Activated CD4-positive, alpha-beta T cell treated with anti-CD3 and anti-CD28 coated beads, Interleukin-2, amount 10 ng/mL, durations not matched to agents 7 days and 5 days (primary cell): Measurements from ENCODE around the gene ERP29. TPM values are rescaled to one million over a fixed set of nuclear protein-coding genes. Genes with fewer than 3 reads are reported as not detected.

Experiments
- CTCF ChIA-PET: fragments of 350-600 bp; sonication (Branson Sonifier 250); formaldehyde crosslinking; loops from one replicate; lab custom pipeline; 2021; ENCODE audit warnings: antibody characterized with exemption; lab: Charles Lee
- POLR2A ChIA-PET: fragments of 350-600 bp; sonication (Branson Sonifier 250); formaldehyde crosslinking; loops from one replicate; lab custom pipeline; 2021; ENCODE audit warnings: antibody characterized with exemption; lab: Charles Lee
- DNase-seq: peaks from one replicate; pipeline ENCODE4 v3.0.0-alpha.2; 2020
- H3K27ac Mint-ChIP-seq: one replicate; pipeline ENCODE4 v1.8.0; 2021; ENCODE audit warnings: mild to moderate bottlenecking, moderate library complexity, mixed read lengths
- H3K27me3 Mint-ChIP-seq: one replicate; pipeline ENCODE4 v1.8.0; 2021; ENCODE audit warnings: mixed read lengths
- H3K36me3 Mint-ChIP-seq: one replicate; pipeline ENCODE4 v1.8.0; 2021; ENCODE audit warnings: low read depth, mixed read lengths
- H3K4me1 Mint-ChIP-seq: one replicate; pipeline ENCODE4 v1.8.0; 2021; ENCODE audit warnings: mixed read lengths
- H3K4me3 Mint-ChIP-seq: one replicate; pipeline ENCODE4 v1.8.0; 2021; ENCODE audit warnings: mild to moderate bottlenecking, moderate library complexity, mixed read lengths
- H3K9me3 Mint-ChIP-seq: one replicate; pipeline ENCODE4 v1.8.0; 2021; ENCODE audit warnings: mixed read lengths
- microRNA-seq: library from miRNA; unstranded; fragments of <30 nt; microRNA quantifications from one replicate; pipeline ENCODE4 v1.2.0, GENCODE V29; 2021; ENCODE audit warnings: borderline microRNAs expressed, borderline replicate concordance
- total RNA-seq, 2 experiments: library from RNA; stranded (reverse); gene quantifications; one replicate each; pipeline ENCODE4 v1.2.3, GENCODE V29; 2021

Gene ERP29
- total RNA-seq, 2 experiments from 2014 or later = 177 to 181 TPM

DNA sequence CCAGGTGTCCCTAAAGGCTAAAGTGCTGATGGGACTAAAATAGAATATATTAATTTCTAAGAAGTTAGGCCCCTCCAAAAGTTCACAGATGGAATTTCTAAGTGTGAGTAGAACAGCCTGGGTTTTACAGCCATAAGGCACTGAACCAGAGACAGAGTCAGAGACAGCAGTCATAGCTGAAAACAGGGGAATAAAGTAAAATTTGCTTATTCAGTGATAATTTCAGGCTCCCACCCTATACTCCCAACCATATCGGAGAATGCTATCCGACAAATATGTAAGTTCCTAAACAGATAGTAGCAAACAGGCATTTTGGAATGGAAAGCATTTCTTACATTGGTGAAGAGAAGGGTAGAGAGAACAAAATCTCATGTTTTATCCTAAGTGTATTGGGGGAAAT, 50.0 kb downstream of the ERP29 start:
- DNase-seq = no peak
- Mint-ChIP-seq H3K9me3 (no peaks in the 10 kb centered on the region), H3K27ac (no peak overlapping the region), H3K4me3 (no peak overlapping the region), H3K27me3 (no peaks in the 10 kb centered on the region), H3K4me1 (no peaks in the 10 kb centered on the region), H3K36me3 (peaks cover 48% of the 10 kb centered on the region)
- ChIA-PET CTCF (no interaction called here), POLR2A (no interaction called here)

DNA sequence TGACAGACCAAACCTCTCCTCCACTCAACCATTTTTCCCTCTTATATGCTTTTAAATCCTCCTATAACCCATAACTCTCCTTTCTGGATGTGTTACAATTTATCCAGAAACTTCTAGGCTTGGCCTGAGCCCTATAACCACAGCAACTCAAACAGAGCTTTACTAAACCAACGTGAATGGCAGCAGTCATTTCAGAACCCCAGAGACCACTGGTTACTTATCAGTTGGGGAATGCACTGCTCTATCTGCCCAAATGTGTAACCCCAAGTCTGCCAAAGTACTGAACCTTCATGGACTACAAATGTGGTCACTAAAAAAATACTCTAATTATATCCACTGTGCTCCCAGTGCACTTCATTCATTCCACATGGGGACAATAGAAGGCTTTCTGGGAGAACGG, 53.3 kb downstream of the ERP29 start:
- Mint-ChIP-seq H3K27ac (no peak overlapping the region), H3K36me3 (peaks cover 56% of the 10 kb centered on the region), H3K4me1 (no peaks in the 10 kb centered on the region), H3K4me3 (no peak overlapping the region), H3K9me3 (no peaks in the 10 kb centered on the region), H3K27me3 (no peaks in the 10 kb centered on the region)
- CTCF ChIA-PET = interaction anchor here (0.7 to 1.7 kb wide), 3 partner anchors 12 to 53 kb away, joined by 3 to 6 read pairs (median 6); partner anchors contain the start of genes ERP29 and TMEM116
- DNase-seq = no peak
- POLR2A ChIA-PET = no interaction called here

Small RNA genes lying within 50 kb of the gene (microRNA-seq; reads per million reads assigned to microRNA genes)
- not detected for gene MIR3657

Other genes with a start within 250 kb of the ERP29 start
- under 1 TPM; 0.27 to 0.35 TPM for gene ALDH2, start 246.5 kb upstream of the ERP29 start, total RNA-seq
- 10 to 100 TPM; 43.7 to 47.6 TPM for gene MAPKAPK5, start 171.2 kb upstream of the ERP29 start, total RNA-seq
- 10 to 100 TPM; 16.6 to 16.9 TPM for gene TMEM116, start 261 bp upstream of the ERP29 start, total RNA-seq
- 10 to 100 TPM; 29.9 to 31.0 TPM for gene NAA25, start 95.4 kb downstream of the ERP29 start, total RNA-seq
- 10 to 100 TPM; 68.9 to 70.4 TPM for gene TRAFD1, start 112.1 kb downstream of the ERP29 start, total RNA-seq